ENCODE results near the gene TDRD7. TPM values are rescaled to one million over a fixed set of nuclear protein-coding genes. Genes with fewer than 3 reads are reported as not detected.

TDRD7 gene
- polyA plus RNA-seq, 1 of the 3 experiments (the other 2 are of a cell fraction): 4.9 TPM

GRCh38 chr9:97408562-97408961, 3.3 kb upstream of the TDRD7 start:
- H3K4me1 ChIP-seq (ENCODE audit: control insufficient read depth in 1 of 2, insufficient read depth in 2 of 2, low read depth in 1 of 2, low read length in 1 of 2): peaks cover 8 to 13% of the 10 kb centered on the region in 2 experiments; a peak in 3 of 4 replicates
- no peak overlapping the region for H2AFZ ChIP-seq (ENCODE audit: low read depth)
- no peaks in the 10 kb centered on the region for H3K9me3 ChIP-seq
- no peak overlapping the region for H3K9ac ChIP-seq
- TF ChIP-seq, protein P1, sequence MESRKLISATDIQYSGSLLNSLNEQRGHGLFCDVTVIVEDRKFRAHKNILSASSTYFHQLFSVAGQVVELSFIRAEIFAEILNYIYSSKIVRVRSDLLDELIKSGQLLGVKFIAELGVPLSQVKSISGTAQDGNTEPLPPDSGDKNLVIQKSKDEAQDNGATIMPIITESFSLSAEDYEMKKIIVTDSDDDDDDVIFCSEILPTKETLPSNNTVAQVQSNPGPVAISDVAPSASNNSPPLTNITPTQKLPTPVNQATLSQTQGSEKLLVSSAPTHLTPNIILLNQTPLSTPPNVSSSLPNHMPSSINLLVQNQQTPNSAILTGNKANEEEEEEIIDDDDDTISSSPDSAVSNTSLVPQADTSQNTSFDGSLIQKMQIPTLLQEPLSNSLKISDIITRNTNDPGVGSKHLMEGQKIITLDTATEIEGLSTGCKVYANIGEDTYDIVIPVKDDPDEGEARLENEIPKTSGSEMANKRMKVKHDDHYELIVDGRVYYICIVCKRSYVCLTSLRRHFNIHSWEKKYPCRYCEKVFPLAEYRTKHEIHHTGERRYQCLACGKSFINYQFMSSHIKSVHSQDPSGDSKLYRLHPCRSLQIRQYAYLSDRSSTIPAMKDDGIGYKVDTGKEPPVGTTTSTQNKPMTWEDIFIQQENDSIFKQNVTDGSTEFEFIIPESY (IDR thresholded peaks at IDR 0.05; ENCODE audit: borderline replicate concordance, low read depth): no peak
- no peak for TF ChIP-seq SMC3 (IDR thresholded peaks at IDR 0.05; ENCODE audit: low read depth, low read length)
- no peak for TF ChIP-seq RXRA (IDR thresholded peaks at IDR 0.05; ENCODE audit: borderline replicate concordance, low read depth)
- TF ChIP-seq USF1 (IDR thresholded peaks at IDR 0.05; ENCODE audit: borderline replicate concordance, low read depth): no peak
- TF ChIP-seq CTCF (IDR thresholded peaks at IDR 0.05): no peak
- TF ChIP-seq CHD2 (IDR thresholded peaks at IDR 0.05; ENCODE audit: low read length, partially characterized antibody): no peak
- TF ChIP-seq RFX5 (IDR thresholded peaks at IDR 0.05; ENCODE audit: low read length): no peak
- TF ChIP-seq NRF1 (IDR thresholded peaks at IDR 0.05; ENCODE audit: low read depth, low read length): no peak
- H3K27me3 ChIP-seq (ENCODE audit: insufficient read depth): no peaks in the 10 kb centered on the region
- H3K79me2 ChIP-seq (ENCODE audit: insufficient read depth): 0 out of 2 replicates have a peak, but pooled peaks cover 3% of the 10 kb centered on the region
- no peak overlapping the region for H3K4me3 ChIP-seq (ENCODE audit: low read depth in 2 of 2, low read length in 1 of 2)
- ChIA-PET POLR2A (no interaction called here), CTCF (interaction anchor here (1.2 to 4.0 kb wide), 3 partner anchors 10 to 552 kb away, joined by 4 to 19 read pairs (median 17); no protein-coding TSS in a partner anchor)
- H3K9me2 ChIP-seq: no peaks in the 10 kb centered on the region
- H3F3A ChIP-seq (replicated peaks; ENCODE audit: insufficient read depth): peaks cover 12% of the 10 kb centered on the region
- WGBS (ENCODE audit: low lambda C conversion rate): 33% methylated on average over 4 of the region's 4 CpGs
- DNase-seq: no peak
- no peaks in the 10 kb centered on the region for H3K36me3 ChIP-seq (replicated peaks in 1 of 2; ENCODE audit: control insufficient read depth in 1 of 2, insufficient read depth in 2 of 2, low read length in 1 of 2)
- no peak overlapping the region for H3K27ac ChIP-seq (ENCODE audit: low read depth in 2 of 2, low read length in 1 of 2)
- H3K4me2 ChIP-seq: no peak overlapping the region
- no peaks in the 10 kb centered on the region for H4K20me1 ChIP-seq (ENCODE audit: insufficient read depth)

GRCh38 chr9:97411440-97411788, 482 bp upstream of the TDRD7 start:
- Histone ChIP-seq H3K36me3 (replicated peaks in 1 of 2; ENCODE audit: control insufficient read depth in 1 of 2, insufficient read depth in 2 of 2, low read length in 1 of 2) (no peaks in the 10 kb centered on the region), H3K4me3 (ENCODE audit: low read depth in 2 of 2, low read length in 1 of 2) (peak overlapping the region; percentile 79 to 94; a peak in 3 of 4 replicates), H3K79me2 (ENCODE audit: insufficient read depth) (peaks cover 8% of the 10 kb centered on the region), H3K27me3 (ENCODE audit: insufficient read depth) (no peaks in the 10 kb centered on the region), H3K27ac (ENCODE audit: low read depth in 2 of 2, low read length in 1 of 2) (no peak overlapping the region), H3K9me2 (no peaks in the 10 kb centered on the region), H3K9ac (no peak overlapping the region; the same call in 1 of the 2 replicates), H4K20me1 (ENCODE audit: insufficient read depth) (peaks cover 6% of the 10 kb centered on the region; the same call in 1 of the 2 replicates), H3F3A (replicated peaks; ENCODE audit: insufficient read depth) (peaks cover 12% of the 10 kb centered on the region), H2AFZ (ENCODE audit: low read depth) (peak overlapping the region; percentile 91), H3K4me1 (ENCODE audit: control insufficient read depth in 1 of 2, insufficient read depth in 2 of 2, low read depth in 1 of 2, low read length in 1 of 2) (peaks cover 8 to 13% of the 10 kb centered on the region in 2 experiments; a peak in 3 of 4 replicates), H3K9me3 (no peaks in the 10 kb centered on the region), H3K4me2 (peak overlapping the region; percentile 76)
- no peak for DNase-seq
- CTCF ChIA-PET: interaction anchor here (0.6 to 3.6 kb wide), 21 partner anchors 8 to 557 kb away, joined by 3 to 25 read pairs (median 4); partner anchors contain the start of genes TMOD1 and ZNF782
- WGBS (ENCODE audit: low lambda C conversion rate): 3% methylated on average over 3 of the region's 3 CpGs
- POLR2A ChIA-PET: no interaction called here
- no peak for TF ChIP-seq TAF1 (IDR thresholded peaks at IDR 0.05; ENCODE audit: borderline replicate concordance, low read depth, low read length)
- no peak for TF ChIP-seq CTCF (IDR thresholded peaks at IDR 0.05)
- no peak for TF ChIP-seq FOXJ3 (CRISPR knock-in tag; IDR thresholded peaks at IDR 0.05)
- no peak for TF ChIP-seq NRF1 (IDR thresholded peaks at IDR 0.05; ENCODE audit: low read depth, low read length)
- TF ChIP-seq JUND (IDR thresholded peaks at IDR 0.05): no peak
- TF ChIP-seq CHD2 (IDR thresholded peaks at IDR 0.05; ENCODE audit: low read length, partially characterized antibody): no peak
- TF ChIP-seq SIN3A (IDR thresholded peaks at IDR 0.05; ENCODE audit: borderline replicate concordance, low read depth, low read length): no peak
- TF ChIP-seq MXI1 (IDR thresholded peaks at IDR 0.05; ENCODE audit: low read depth, low read length): no peak
- no peak for TF ChIP-seq USF1 (IDR thresholded peaks at IDR 0.05; ENCODE audit: borderline replicate concordance, low read depth)
- no peak for TF ChIP-seq RFX5 (IDR thresholded peaks at IDR 0.05; ENCODE audit: low read length)

Measured in SK-N-SH (cell line).